Measurements from ENCODE around the gene KRTAP10-2. TPM values are rescaled to one million over a fixed set of nuclear protein-coding genes. Genes with fewer than 3 reads are reported as not detected.
A peak's percentile ranks its signal among the peaks of the same experiment; 100 is the strongest.
"Not testable (repeated sequence)": the region's sequence is repeated elsewhere in the genome, so short reads cannot be mapped to it uniquely, and the experiment has no call there.

Gene KRTAP10-2
- total RNA-seq, 1 experiment from 2014 or later = not detected

DNA sequence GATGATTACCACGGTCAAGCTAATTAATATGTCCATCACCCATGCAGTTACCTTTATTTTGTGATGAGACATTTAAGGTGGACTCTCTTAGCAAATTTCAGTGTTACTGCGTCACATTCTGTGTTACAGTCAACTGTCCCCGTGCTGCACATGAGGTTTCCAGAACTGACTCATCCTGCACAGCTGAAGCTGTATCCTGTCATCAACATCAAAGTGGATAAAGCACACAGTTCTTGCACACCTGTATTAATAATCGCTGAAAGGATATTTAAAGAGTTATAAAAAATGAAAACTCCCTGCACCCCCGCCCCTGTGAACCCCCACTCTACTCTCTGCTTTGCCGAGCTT is 32.5 kb upstream of the KRTAP10-2 start:
- Mint-ChIP-seq H3K36me3 (ENCODE audit: insufficient read depth, unreplicated experiment) (no peaks in the 10 kb centered on the region), H3K27me3 (ENCODE audit: unreplicated experiment) (peaks cover 85% of the 10 kb centered on the region), H3K9me3 (ENCODE audit: low read depth, unreplicated experiment) (peaks cover 11% of the 10 kb centered on the region), H3K4me1 (ENCODE audit: low read depth, unreplicated experiment) (peaks cover 8% of the 10 kb centered on the region), H3K27ac (ENCODE audit: unreplicated experiment) (no peak overlapping the region), H3K4me3 (ENCODE audit: low read depth, unreplicated experiment) (no peak overlapping the region)
- TF ChIP-seq, protein P1, sequence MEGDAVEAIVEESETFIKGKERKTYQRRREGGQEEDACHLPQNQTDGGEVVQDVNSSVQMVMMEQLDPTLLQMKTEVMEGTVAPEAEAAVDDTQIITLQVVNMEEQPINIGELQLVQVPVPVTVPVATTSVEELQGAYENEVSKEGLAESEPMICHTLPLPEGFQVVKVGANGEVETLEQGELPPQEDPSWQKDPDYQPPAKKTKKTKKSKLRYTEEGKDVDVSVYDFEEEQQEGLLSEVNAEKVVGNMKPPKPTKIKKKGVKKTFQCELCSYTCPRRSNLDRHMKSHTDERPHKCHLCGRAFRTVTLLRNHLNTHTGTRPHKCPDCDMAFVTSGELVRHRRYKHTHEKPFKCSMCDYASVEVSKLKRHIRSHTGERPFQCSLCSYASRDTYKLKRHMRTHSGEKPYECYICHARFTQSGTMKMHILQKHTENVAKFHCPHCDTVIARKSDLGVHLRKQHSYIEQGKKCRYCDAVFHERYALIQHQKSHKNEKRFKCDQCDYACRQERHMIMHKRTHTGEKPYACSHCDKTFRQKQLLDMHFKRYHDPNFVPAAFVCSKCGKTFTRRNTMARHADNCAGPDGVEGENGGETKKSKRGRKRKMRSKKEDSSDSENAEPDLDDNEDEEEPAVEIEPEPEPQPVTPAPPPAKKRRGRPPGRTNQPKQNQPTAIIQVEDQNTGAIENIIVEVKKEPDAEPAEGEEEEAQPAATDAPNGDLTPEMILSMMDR (IDR thresholded peaks at IDR 0.05; ENCODE audit: unreplicated experiment) = no peak
- DNase-seq = no peak
- intact Hi-C loops (cut with micrococcal nuclease; ENCODE audit: unreplicated experiment) = no loop called here
- CTCF ChIA-PET = no interaction called here
- no TSS peak for BruUV-seq (replicated peaks)

DNA sequence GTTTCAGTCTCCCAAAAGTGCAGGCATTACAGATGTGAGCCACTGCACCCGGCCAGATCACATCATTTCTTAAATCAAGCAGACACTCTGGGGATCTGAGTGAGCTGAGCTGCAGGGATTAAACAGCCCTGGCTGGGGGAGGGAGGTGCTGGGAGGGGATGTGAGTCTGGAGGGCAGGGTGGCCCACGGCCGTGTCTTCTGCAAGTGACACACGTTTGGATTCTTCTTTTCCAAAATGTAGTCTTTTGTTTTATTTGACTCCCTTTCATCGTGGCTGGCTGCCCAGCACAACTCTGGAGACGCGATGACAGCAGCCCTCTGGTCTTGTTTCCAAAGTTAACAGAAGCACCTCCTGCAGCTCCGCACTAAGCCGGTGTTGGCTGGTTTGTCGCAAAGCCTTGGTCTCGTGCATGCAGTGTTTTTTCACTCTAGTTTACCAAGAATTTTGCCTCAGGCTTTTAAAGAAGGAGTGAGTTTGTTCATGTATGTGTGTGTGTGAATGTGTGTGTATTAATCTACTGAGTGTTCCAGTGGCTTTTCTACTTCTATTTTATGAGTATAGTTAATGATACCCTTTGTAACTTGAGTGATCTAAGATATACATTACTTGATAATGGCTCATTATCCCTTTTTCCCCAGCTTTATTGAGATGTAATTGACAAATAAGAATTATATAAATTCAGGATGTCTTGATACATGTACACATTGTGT is 31.9 kb upstream of the KRTAP10-2 start:
- intact Hi-C loops (cut with micrococcal nuclease; ENCODE audit: unreplicated experiment) = no loop called here
- H3K27me3 Mint-ChIP-seq (ENCODE audit: unreplicated experiment) = peaks cover 85% of the 10 kb centered on the region
- no peak overlapping the region for H3K27ac Mint-ChIP-seq (ENCODE audit: unreplicated experiment)
- H3K4me1 Mint-ChIP-seq (ENCODE audit: low read depth, unreplicated experiment) = peaks cover 8% of the 10 kb centered on the region
- TF ChIP-seq, protein P1 (IDR thresholded peaks at IDR 0.05; ENCODE audit: unreplicated experiment) = no peak
- H3K9me3 Mint-ChIP-seq (ENCODE audit: low read depth, unreplicated experiment) = peaks cover 11% of the 10 kb centered on the region
- H3K36me3 Mint-ChIP-seq (ENCODE audit: insufficient read depth, unreplicated experiment) = no peaks in the 10 kb centered on the region
- CTCF ChIA-PET = interaction anchor here (0.6 kb wide), 1 partner anchor 19 kb away, joined by 3 read pairs; no protein-coding TSS in a partner anchor
- no TSS peak for BruUV-seq (replicated peaks)
- DNase-seq = no peak
- no peak overlapping the region for H3K4me3 Mint-ChIP-seq (ENCODE audit: low read depth, unreplicated experiment)

DNA sequence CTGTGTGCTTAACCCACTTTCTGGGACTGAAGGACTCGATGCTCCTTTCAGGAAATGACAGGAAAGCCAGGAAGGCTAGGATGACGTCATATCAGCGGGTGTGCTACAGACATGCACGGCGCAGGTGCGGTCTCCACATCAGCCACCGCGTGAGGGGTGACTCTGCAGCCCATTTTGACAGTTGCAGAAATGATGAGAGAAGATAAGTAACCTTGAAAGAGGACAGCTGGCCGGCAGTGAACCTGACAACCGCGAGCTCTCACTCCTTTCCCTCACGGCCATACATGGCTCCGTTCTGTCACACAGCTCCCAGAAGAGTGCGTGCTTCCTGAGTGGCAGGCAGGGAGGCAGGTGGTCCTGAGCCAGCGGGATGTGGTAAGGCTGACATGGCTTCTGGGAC is 30.8 kb upstream of the KRTAP10-2 start:
- intact Hi-C loops (cut with micrococcal nuclease; ENCODE audit: unreplicated experiment) = no loop called here
- no TSS peak for BruUV-seq (replicated peaks)
- Mint-ChIP-seq H3K4me3 (ENCODE audit: low read depth, unreplicated experiment) (no peak overlapping the region), H3K36me3 (ENCODE audit: insufficient read depth, unreplicated experiment) (no peaks in the 10 kb centered on the region), H3K27me3 (ENCODE audit: unreplicated experiment) (peaks cover 80% of the 10 kb centered on the region), H3K9me3 (ENCODE audit: low read depth, unreplicated experiment) (peaks cover 11% of the 10 kb centered on the region), H3K4me1 (ENCODE audit: low read depth, unreplicated experiment) (peaks cover 8% of the 10 kb centered on the region), H3K27ac (ENCODE audit: unreplicated experiment) (no peak overlapping the region)
- CTCF ChIA-PET = no interaction called here
- TF ChIP-seq, protein P1 (IDR thresholded peaks at IDR 0.05; ENCODE audit: unreplicated experiment) = no peak
- no peak for DNase-seq

DNA sequence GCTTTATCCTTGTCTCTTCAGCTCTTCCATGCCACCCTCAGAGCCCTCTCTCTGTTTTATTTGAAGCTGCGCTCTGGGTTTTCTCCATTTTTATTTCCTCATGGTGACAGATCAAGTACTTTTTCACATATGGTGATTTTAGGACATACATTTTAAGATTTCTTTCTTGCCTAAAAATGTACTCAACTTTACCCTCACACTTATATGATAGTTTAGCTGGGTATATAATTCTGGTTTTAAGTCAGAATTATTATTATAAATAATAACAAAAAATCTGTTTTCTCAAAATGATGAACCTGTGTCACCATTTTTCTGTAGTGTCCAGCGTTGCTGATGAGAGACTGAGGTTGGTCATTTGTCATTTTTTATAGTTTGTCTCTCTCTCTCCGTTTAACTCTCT is 29.9 kb upstream of the KRTAP10-2 start:
- intact Hi-C loops (cut with micrococcal nuclease; ENCODE audit: unreplicated experiment) = no loop called here
- DNase-seq = no peak
- H3K4me1 Mint-ChIP-seq (ENCODE audit: low read depth, unreplicated experiment) = peaks cover 8% of the 10 kb centered on the region
- H3K4me3 Mint-ChIP-seq (ENCODE audit: low read depth, unreplicated experiment) = no peak overlapping the region
- BruUV-seq (replicated peaks) = no TSS peak
- CTCF ChIA-PET = no interaction called here
- no peaks in the 10 kb centered on the region for H3K36me3 Mint-ChIP-seq (ENCODE audit: insufficient read depth, unreplicated experiment)
- TF ChIP-seq, protein P1 (IDR thresholded peaks at IDR 0.05; ENCODE audit: unreplicated experiment) = no peak
- no peak overlapping the region for H3K27ac Mint-ChIP-seq (ENCODE audit: unreplicated experiment)
- peaks cover 71% of the 10 kb centered on the region for H3K27me3 Mint-ChIP-seq (ENCODE audit: unreplicated experiment)
- peaks cover 11% of the 10 kb centered on the region for H3K9me3 Mint-ChIP-seq (ENCODE audit: low read depth, unreplicated experiment)

- H3K4me1 Mint-ChIP-seq (ENCODE audit: low read depth, unreplicated experiment); H3K27ac Mint-ChIP-seq (ENCODE audit: unreplicated experiment); intact Hi-C loops (cut with micrococcal nuclease; ENCODE audit: unreplicated experiment); H3K36me3 Mint-ChIP-seq (ENCODE audit: insufficient read depth, unreplicated experiment); BruUV-seq (replicated peaks): not testable (repeated sequence)
- CTCF ChIA-PET = interaction anchor here (0.7 to 0.9 kb wide), 3 partner anchors 69 to 202 kb away, joined by 3 to 12 read pairs (median 5); no protein-coding TSS in a partner anchor
- peaks cover 71% of the 10 kb centered on the region for H3K27me3 Mint-ChIP-seq (ENCODE audit: unreplicated experiment)
- peak within 1 kb of the TSS; percentile 54 for H3K4me3 Mint-ChIP-seq (ENCODE audit: low read depth, unreplicated experiment)
- H3K9me3 Mint-ChIP-seq (ENCODE audit: low read depth, unreplicated experiment) = peaks cover 11% of the 10 kb centered on the region
- peak; percentile 39 for DNase-seq
These were observed 29.0 kb upstream of the KRTAP10-2 start, which contains the start of gene KRTAP10-5 for GRCh38 chr21:44580231-44580821. Gene KRTAP10-5 (minus strand): TSS chr21:44580604. CDS start chr21:44580578, 26 bp downstream.
